HG02610 (cell line): ENCODE results near the gene SRGN.
"Not testable (repeated sequence)": the region's sequence is repeated elsewhere in the genome, so short reads cannot be mapped to it uniquely, and the experiment has no call there.

Experiments
- ATAC-seq: cut with Tn5 transposase; IDR thresholded peaks from one replicate; pipeline ENCODE4 v1.9.1; 2021; ENCODE audit warnings: mild to moderate bottlenecking, moderate library complexity; ENCODE audit not compliant: unreplicated experiment

The SRGN gene

GRCh38 chr10:69125554-69125953 lies 37.7 kb downstream of the SRGN start:
- no peak for ATAC-seq

GRCh38 chr10:69130251-69130650 lies 42.3 kb downstream of the SRGN start:
- ATAC-seq, result no peak

GRCh38 chr10:69139961-69140360 lies 52.1 kb downstream of the SRGN start:
- no peak for ATAC-seq

GRCh38 chr10:69141304-69141703 lies 53.4 kb downstream of the SRGN start:
- no peak for ATAC-seq

- not testable (repeated sequence) for ATAC-seq
Observed at GRCh38 chr10:69142074-69142473, 54.2 kb downstream of the SRGN start.

GRCh38 chr10:69142983-69143382 lies 55.1 kb downstream of the SRGN start:
- ATAC-seq, result no peak

- no peak for ATAC-seq
Observed at GRCh38 chr10:69145329-69145728, 57.4 kb downstream of the SRGN start.

- no peak for ATAC-seq
Observed at GRCh38 chr10:69145864-69146263, 58.0 kb downstream of the SRGN start.

GRCh38 chr10:69146759-69147158 lies 58.9 kb downstream of the SRGN start:
- no peak for ATAC-seq

- ATAC-seq, result no peak
Observed at GRCh38 chr10:69151984-69152383, 64.1 kb downstream of the SRGN start.

- no peak for ATAC-seq
Observed at GRCh38 chr10:69153227-69153626, 65.3 kb downstream of the SRGN start.
